Measurements from ENCODE around the gene ZSCAN10. TPM values are rescaled to one million over a fixed set of nuclear protein-coding genes. Genes with fewer than 3 reads are reported as not detected.

The ZSCAN10 gene
- total and polyA plus RNA-seq, 9 of the 15 experiments (the other 6 are each of a cell fraction or from before 2014, with no cell fraction given) = 0.22 TPM; not detected in 8

GRCh38 chr16:3129137-3130131, 30.3 kb upstream of the ZSCAN10 start (continued):
- TF ChIP-seq EWSR1 (IDR thresholded peaks at IDR 0.05; ENCODE audit: borderline replicate concordance, low read depth, partially characterized antibody) = no peak
- TF ChIP-seq E2F1 (CRISPR knock-in tag; IDR thresholded peaks at IDR 0.05) = 0 out of 2 replicates have a peak, but pooled peaks have one; percentile 54
- no peak for TF ChIP-seq CREB5 (CRISPR knock-in tag; IDR thresholded peaks at IDR 0.05)
- no peak for TF ChIP-seq MTA1 (IDR thresholded peaks at IDR 0.05; ENCODE audit: borderline replicate concordance)
- no peak for TF ChIP-seq NELFE (IDR thresholded peaks at IDR 0.05; ENCODE audit: insufficient read depth, insufficient read length)
- TF ChIP-seq STAT5A (IDR thresholded peaks at IDR 0.05; ENCODE audit: borderline replicate concordance, low read length) = no peak
- TF ChIP-seq ATF1 (CRISPR knock-in tag; IDR thresholded peaks at IDR 0.05) = no peak
- peak; percentile 67 for TF ChIP-seq ATF1 (tag; IDR thresholded peaks at IDR 0.05)
- TF ChIP-seq MYC (IDR thresholded peaks at IDR 0.05; ENCODE audit: low read depth, low read length) = peak; percentile 20; the same call in 1 of the 2 replicates
- no peak for TF ChIP-seq MYC (CRISPR knock-in tag; IDR thresholded peaks at IDR 0.05; ENCODE audit: borderline replicate concordance, low read depth)
- peak in 1 of 3 experiments; percentile 44 for TF ChIP-seq YY1 (IDR thresholded peaks at IDR 0.05; ENCODE audit: borderline replicate concordance in 1 of 3, control insufficient read depth in 1 of 3, extremely low read depth in 1 of 3, insufficient read depth in 3 of 3, insufficient read length in 1 of 3, insufficient replicate concordance in 2 of 3, low read depth in 1 of 3, low read length in 2 of 3)
- TF ChIP-seq HBP1 (CRISPR knock-in tag; IDR thresholded peaks at IDR 0.05) = 0 out of 2 replicates have a peak, but pooled peaks have one; percentile 27
- TF ChIP-seq MYNN (IDR thresholded peaks at IDR 0.05) = peak; percentile 52
- no peak for TF ChIP-seq MYNN (CRISPR knock-in tag; IDR thresholded peaks at IDR 0.05)
- TF ChIP-seq RNF219 (CRISPR knock-in tag; IDR thresholded peaks at IDR 0.05) = 0 out of 2 replicates have a peak, but pooled peaks have one; percentile 21
- TF ChIP-seq SOX6 (IDR thresholded peaks at IDR 0.05) = 0 out of 2 replicates have a peak, but pooled peaks have one; percentile 56
- 0 out of 2 replicates have a peak, but pooled peaks have one; percentile 27 for TF ChIP-seq ELF4 (CRISPR knock-in tag; IDR thresholded peaks at IDR 0.05)
- no peak for TF ChIP-seq FOXA3 (CRISPR knock-in tag; conservative IDR thresholded peaks at IDR 0.05 in 1 of 2, IDR thresholded peaks at IDR 0.05 in 1 of 2)
- 0 out of 4 replicates have a peak, but pooled peaks of 1 of the 2 experiments have one; percentile 47 for TF ChIP-seq TEAD1 (CRISPR knock-in tag; IDR thresholded peaks at IDR 0.05)
